ENCODE measurements around the gene EN1. TPM values are rescaled to one million over a fixed set of nuclear protein-coding genes. Genes with fewer than 3 reads are reported as not detected.
A peak's percentile ranks its signal among the peaks of the same experiment; 100 is the strongest.

The EN1 gene
- total RNA-seq, 2 donors from 2014 or later, result not detected

DNA sequence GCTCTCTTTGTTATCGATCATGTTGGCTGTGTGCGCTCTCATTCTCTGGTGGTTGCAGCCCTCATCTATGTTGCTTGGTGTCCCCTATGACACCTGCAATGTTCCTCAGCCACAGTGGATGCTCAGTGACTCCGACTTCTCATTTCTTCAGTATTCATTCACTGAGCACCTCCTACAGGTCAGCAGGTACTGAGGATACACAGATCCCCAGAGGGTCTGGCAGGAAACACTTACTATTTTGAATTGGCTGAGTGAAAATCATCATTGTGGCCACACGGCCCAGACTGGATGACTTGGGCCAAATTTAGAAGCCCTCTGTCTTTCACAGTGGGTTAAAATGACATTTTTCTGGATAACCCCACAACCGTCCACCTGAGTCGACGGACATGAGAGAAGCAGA lies 32.1 kb downstream of the EN1 start:
- DNase-seq, result no peak
- no peaks in the 10 kb centered on the region for H3K4me1 Mint-ChIP-seq (ENCODE audit: low read depth)
- ATAC-seq (replicated peaks in 1 of 2), result no peak
- H3K27me3 Mint-ChIP-seq (ENCODE audit: low read depth), result peaks cover 68% of the 10 kb centered on the region
- no peaks in the 10 kb centered on the region for H3K36me3 Mint-ChIP-seq (ENCODE audit: insufficient read depth in 2 of 2)
- no peaks in the 10 kb centered on the region for H3K9me3 Mint-ChIP-seq
- no peak overlapping the region for H3K27ac Mint-ChIP-seq
- H3K4me3 Mint-ChIP-seq, result no peak overlapping the region

DNA sequence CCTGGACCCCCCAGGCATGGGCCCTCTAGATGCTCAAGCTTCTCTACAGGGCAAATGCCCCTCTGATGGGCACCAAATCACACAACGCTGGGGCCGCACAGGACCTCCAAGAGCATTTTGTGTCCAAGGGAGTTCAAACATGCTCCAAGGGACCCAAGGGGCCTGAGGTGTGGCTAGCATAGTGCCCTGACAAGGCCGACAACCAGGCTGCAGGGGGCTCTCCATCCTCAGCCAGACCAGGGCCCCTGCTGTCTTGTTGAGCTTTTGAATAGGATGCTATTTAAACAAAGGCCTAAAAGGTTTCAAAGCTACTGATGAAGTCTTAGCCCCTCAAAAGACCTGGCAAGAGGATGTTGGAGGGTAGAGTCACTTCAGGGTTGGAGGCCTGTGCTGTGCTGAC lies 33.1 kb downstream of the EN1 start:
- H3K27ac Mint-ChIP-seq, result no peak overlapping the region
- peaks cover 4% of the 10 kb centered on the region for H3K4me1 Mint-ChIP-seq (ENCODE audit: low read depth)
- H3K27me3 Mint-ChIP-seq (ENCODE audit: low read depth), result peaks cover 68% of the 10 kb centered on the region
- H3K36me3 Mint-ChIP-seq (ENCODE audit: insufficient read depth in 2 of 2), result no peaks in the 10 kb centered on the region
- ATAC-seq (replicated peaks in 1 of 2), result no peak
- DNase-seq, result no peak
- H3K9me3 Mint-ChIP-seq, result no peaks in the 10 kb centered on the region
- H3K4me3 Mint-ChIP-seq, result no peak overlapping the region

DNA sequence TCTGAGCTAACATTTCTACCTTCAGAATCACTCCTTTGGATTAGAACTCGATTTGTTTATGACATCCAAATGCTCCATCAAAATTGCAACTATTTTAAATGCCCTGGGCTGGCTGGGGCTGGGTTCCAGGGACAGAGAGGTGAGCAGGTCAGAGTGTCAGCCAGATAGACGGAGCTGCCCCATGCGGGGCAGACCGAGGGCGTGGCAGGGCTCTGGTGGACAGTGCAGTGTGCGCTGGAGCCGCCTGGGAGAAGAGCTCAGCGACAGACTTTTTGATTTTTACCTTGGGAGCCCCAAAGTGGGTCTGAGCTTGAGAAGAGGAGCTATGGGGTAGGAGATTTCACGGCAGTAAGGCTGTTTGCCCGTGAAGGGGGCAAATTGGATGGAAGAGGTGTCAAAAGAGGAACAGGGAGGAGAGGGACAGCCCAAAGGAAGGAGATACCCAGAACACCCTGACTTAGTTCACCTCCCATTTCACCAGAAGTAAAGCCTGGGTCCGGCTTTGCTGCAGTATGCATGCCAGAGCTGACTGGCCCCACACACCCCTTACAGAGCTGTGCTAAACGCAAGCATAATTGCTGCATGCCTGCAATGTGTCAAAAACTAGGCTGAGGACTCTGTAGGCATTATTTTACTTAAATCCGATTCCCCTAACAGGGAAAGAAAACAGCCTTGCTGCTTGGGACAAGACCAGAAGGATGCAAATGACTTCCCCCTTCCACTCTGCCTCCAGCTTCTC lies 33.7 kb downstream of the EN1 start:
- no peak for DNase-seq
- no peak for ATAC-seq (replicated peaks in 1 of 2)
- H3K27ac Mint-ChIP-seq, result no peak overlapping the region
- no peaks in the 10 kb centered on the region for H3K36me3 Mint-ChIP-seq (ENCODE audit: insufficient read depth in 2 of 2)
- no peaks in the 10 kb centered on the region for H3K9me3 Mint-ChIP-seq
- no peak overlapping the region for H3K4me3 Mint-ChIP-seq
- peaks cover 4% of the 10 kb centered on the region for H3K4me1 Mint-ChIP-seq (ENCODE audit: low read depth)
- H3K27me3 Mint-ChIP-seq (ENCODE audit: low read depth), result peaks cover 65% of the 10 kb centered on the region

DNA sequence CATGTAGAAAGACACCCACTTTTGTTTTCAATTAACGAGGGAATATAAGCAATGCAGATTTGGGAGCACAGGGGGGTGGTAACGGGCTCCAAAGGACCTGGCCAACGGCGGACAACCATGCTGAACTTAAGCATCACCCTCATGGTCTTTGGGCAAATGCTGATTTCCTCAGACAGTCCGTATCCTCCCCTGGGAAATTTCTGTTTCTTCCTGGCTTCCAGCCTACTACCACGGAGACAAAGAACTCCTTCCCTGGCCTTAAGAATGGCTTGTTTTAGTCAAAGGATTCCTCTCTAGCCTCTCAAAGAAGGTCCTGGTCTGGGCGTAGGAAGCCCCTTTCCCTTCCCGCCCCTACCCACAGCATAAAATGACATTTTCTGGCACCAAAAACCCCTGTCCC lies 34.3 kb downstream of the EN1 start:
- Mint-ChIP-seq H3K9me3 (no peaks in the 10 kb centered on the region), H3K27me3 (ENCODE audit: low read depth) (peaks cover 65% of the 10 kb centered on the region), H3K4me3 (no peak overlapping the region)

DNA sequence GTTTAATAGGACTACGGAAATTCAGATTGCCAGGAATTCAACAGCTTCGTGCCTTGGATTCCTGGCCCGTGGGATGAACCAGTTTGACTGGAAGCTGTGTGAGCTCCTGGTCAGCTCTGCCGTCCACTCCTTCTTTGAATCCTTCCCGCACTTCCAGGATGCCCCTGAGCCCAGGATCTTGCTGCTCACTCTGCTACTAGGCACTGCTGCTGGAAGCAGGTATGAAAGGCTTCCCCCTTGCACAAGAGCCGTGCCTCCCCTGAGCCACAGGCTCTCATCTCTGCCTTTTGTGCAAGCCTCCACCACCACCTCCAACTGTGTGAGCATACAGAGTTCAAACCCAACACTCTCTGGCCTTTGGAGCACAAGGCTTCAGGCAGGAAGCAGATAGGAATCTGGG lies 34.9 kb downstream of the EN1 start:
- no peaks in the 10 kb centered on the region for H3K9me3 Mint-ChIP-seq
- no peak overlapping the region for H3K27ac Mint-ChIP-seq
- H3K27me3 Mint-ChIP-seq (ENCODE audit: low read depth), result peaks cover 69% of the 10 kb centered on the region
- H3K36me3 Mint-ChIP-seq (ENCODE audit: insufficient read depth in 2 of 2), result no peaks in the 10 kb centered on the region
- H3K4me1 Mint-ChIP-seq (ENCODE audit: low read depth), result peaks cover 4% of the 10 kb centered on the region
- H3K4me3 Mint-ChIP-seq, result no peak overlapping the region
- no peak for DNase-seq
- no peak for ATAC-seq (replicated peaks in 1 of 2)

More for the DNA sequence above, 34.3 kb downstream of the EN1 start:
- DNase-seq (no peak), ATAC-seq (replicated peaks in 1 of 2) (no peak)
- Mint-ChIP-seq H3K36me3 (ENCODE audit: insufficient read depth in 2 of 2) (no peaks in the 10 kb centered on the region), H3K4me1 (ENCODE audit: low read depth) (peaks cover 4% of the 10 kb centered on the region), H3K27ac (no peak overlapping the region)

DNA sequence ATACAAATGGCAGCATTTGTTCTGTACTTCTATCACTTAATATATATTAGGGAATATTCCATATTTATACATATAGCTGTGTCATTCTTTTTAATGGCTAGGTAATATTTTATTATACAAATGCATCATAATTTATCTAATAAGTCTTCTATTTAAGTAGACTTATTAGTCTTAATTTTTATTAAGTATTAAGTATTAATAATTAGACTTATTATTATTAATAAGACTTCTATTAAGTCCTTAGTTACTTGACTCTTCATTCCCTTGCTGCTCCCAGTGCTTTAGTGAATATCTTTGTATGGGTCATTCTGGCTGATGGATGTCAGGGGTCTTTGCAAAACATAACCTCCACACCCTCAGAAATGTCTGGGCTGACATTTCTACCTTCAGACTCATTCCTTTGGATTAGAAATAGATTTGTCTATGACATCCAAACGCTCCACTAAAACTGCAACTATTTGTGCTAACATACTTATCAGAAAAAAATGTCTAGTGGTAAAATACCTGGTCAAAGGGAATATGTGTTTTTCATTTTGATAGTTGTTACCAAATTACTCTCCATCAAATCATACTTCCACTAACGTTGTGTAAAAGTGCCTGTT lies 35.8 kb downstream of the EN1 start:
- no peak for ATAC-seq (replicated peaks in 1 of 2)
- Mint-ChIP-seq H3K36me3 (ENCODE audit: insufficient read depth in 2 of 2) (no peaks in the 10 kb centered on the region), H3K4me1 (ENCODE audit: low read depth) (peaks cover 4% of the 10 kb centered on the region), H3K27me3 (ENCODE audit: low read depth) (peaks cover 69% of the 10 kb centered on the region), H3K4me3 (no peak overlapping the region), H3K9me3 (no peaks in the 10 kb centered on the region), H3K27ac (no peak overlapping the region)
- no peak for DNase-seq

DNA sequence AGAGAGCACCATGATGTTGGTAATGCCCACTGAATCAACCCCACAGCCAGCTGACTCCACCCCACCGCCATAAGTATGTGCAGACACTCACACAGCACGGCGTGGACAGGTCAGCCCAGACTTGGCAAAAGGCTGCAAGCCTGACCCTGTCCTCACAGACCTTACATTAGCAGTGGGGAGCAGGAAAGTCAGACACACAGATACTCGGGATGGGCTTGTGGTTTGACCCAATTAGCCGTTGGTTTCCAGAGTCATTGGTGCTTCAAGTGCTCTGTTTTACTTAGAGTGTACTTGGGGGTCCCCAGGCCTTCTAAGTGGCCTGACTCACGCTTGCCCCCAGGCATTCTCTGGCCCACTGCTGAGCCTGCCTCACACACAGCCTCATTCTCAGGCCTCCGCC lies 36.7 kb downstream of the EN1 start:
- Mint-ChIP-seq H3K27me3 (ENCODE audit: low read depth) (peaks cover 67% of the 10 kb centered on the region), H3K4me1 (ENCODE audit: low read depth) (peaks cover 4% of the 10 kb centered on the region), H3K36me3 (ENCODE audit: insufficient read depth in 2 of 2) (no peaks in the 10 kb centered on the region), H3K27ac (no peak overlapping the region), H3K9me3 (no peaks in the 10 kb centered on the region), H3K4me3 (no peak overlapping the region)
- DNase-seq, result no peak
- ATAC-seq (replicated peaks in 1 of 2), result no peak

DNA sequence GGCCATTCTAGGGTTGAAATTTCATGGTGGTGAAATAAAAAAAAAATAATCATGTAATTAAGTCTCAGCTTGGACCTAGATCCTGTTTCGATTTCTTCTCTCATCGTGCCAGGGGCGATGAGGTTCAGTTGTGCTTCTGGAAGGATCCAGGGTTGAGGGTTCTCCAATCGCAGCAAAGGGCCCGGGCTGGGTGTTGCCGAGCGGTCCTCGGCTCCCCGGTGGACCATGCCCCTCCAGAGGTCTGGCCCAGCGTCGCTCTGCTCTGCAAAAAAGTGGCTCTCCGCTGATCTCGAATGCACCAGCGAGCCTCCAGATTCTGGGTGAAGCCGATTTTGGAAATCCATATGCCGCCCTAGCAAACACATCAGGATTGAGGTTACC lies 39.0 kb downstream of the EN1 start:
- Mint-ChIP-seq H3K27me3 (ENCODE audit: low read depth) (peaks cover 74% of the 10 kb centered on the region), H3K4me1 (ENCODE audit: low read depth) (peaks cover 4% of the 10 kb centered on the region), H3K9me3 (no peaks in the 10 kb centered on the region), H3K36me3 (ENCODE audit: insufficient read depth in 2 of 2) (no peaks in the 10 kb centered on the region), H3K27ac (no peak overlapping the region), H3K4me3 (peak overlapping the region; percentile 39 to 59)
- no peak for ATAC-seq (replicated peaks in 1 of 2)
- no peak for DNase-seq

DNA sequence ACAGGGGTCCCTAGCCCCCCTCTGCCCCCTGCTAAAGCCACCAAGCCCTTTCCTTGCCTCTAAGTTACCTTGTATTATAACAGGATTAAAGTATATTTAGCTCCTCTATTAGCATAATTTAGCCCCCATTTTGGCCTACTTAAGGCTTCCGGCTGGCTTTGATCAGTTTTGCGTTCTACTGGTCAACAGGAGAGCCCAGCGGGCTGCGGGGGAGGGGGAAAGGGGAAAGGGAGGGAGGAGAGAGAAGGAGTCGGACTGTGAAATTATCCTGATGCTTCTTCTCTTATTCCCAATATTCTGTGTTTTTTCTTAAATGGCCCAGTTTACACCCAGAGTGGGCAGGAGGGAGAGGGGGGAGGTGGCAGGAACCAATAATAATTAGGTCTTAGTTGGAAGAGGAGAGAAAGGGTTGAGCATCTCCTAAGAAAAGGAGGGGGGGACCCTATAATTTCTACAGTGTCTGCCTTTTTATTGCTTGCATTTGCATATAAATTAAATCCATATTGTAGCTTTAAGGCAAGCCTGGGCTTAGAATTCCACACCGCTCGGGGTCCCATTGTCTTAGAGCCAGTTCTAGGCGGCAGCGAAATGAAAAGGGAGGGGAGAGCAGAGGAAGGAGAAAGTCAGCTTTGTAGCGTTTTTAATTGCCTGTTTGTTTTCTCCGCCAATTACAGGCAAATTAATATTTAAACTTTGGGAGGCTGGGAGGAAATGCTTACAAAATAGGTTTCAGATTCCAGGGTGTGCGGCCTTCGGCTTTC lies 39.6 kb downstream of the EN1 start:
- H3K9me3 Mint-ChIP-seq, result no peaks in the 10 kb centered on the region
- H3K27ac Mint-ChIP-seq, result no peak overlapping the region
- H3K4me3 Mint-ChIP-seq, result peak overlapping the region; percentile 39 to 59
- peaks cover 4% of the 10 kb centered on the region for H3K4me1 Mint-ChIP-seq (ENCODE audit: low read depth)
- peaks cover 76% of the 10 kb centered on the region for H3K27me3 Mint-ChIP-seq (ENCODE audit: low read depth)
- ATAC-seq (replicated peaks in 1 of 2) (no peak), DNase-seq (no peak)
- H3K36me3 Mint-ChIP-seq (ENCODE audit: insufficient read depth in 2 of 2), result no peaks in the 10 kb centered on the region

DNA sequence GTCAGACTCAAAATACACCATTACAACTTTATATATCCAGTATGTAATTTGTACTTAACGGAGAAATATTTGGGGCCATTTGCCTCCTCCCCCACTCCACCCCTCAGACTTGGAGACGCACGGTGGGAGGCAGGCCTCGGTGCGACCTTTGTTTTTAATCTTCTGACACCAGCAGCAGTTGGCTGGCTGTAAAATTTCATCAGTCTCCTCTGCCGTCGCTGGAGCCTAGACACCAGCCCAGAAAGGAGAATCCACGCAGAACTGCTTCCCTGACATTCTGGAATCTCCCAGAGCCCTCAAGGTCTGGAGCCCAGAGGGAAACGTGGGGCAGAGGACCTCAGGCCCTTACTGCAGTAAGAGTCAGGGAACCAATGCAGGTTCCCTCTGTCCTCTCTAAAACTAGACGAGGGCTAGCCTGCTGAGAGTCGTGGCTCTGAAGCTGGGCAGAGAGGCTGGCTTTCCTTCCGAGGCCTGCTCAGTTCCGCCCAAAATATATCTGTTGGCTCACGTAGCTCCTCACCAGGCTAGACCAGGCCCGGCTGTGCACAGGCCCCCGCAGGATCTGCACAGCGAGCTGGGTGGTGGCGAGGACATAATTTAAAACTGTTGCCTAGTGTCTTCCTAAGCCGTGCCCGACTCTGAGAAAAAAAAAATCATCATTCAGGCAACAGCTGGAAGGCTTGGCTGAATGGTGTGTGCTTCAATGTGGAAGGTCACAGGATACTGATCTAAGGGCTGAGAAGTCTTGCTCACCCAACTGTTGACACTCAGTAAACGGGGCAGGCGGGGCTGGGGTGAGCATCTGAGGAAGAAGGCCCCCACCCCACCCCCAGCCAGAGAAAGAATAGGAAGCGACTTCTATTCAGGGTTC lies 40.4 kb downstream of the EN1 start:
- no peak overlapping the region for H3K4me3 Mint-ChIP-seq
- peaks cover 76% of the 10 kb centered on the region for H3K27me3 Mint-ChIP-seq (ENCODE audit: low read depth)
- no peak overlapping the region for H3K27ac Mint-ChIP-seq
- no peak for ATAC-seq (replicated peaks in 1 of 2)
- H3K4me1 Mint-ChIP-seq (ENCODE audit: low read depth), result peaks cover 4% of the 10 kb centered on the region
- DNase-seq, result no peak
- H3K36me3 Mint-ChIP-seq (ENCODE audit: insufficient read depth in 2 of 2), result no peaks in the 10 kb centered on the region
- H3K9me3 Mint-ChIP-seq, result no peaks in the 10 kb centered on the region

DNA sequence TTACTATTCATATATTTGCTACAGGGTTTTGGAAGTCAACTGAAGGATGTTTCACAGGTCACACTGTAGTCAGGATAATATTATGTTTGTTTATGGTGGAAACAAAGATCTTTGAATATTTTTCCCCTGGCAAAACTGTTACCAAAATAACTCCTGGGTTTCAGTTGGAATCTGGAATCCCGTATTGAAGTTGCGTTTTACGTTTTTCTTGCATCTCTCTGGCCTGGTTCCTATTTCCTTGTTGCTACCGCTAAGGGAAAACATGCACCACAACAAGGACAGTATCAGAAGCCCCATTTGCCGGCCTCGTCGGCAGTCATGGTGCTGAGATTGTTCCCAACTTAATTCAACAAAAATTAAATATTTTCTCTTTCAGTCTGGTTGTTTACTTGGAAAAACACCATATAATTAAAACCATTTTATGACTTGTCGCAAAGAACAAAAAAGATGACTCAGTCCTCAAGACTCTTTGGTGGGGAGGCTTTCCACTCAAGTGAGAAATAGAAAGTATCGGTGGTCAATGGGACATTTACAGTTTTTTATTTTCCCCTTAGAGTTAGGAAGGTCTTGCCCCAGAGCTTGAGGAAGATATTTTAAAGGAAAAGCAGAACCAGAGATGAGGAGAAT lies 42.3 kb downstream of the EN1 start:
- H3K4me1 Mint-ChIP-seq (ENCODE audit: low read depth), result peaks cover 4% of the 10 kb centered on the region
- H3K9me3 Mint-ChIP-seq, result no peaks in the 10 kb centered on the region
- H3K4me3 Mint-ChIP-seq, result no peak overlapping the region
- no peak overlapping the region for H3K27ac Mint-ChIP-seq
- no peaks in the 10 kb centered on the region for H3K36me3 Mint-ChIP-seq (ENCODE audit: insufficient read depth in 2 of 2)
- no peak for ATAC-seq (replicated peaks in 1 of 2)
- DNase-seq, result no peak
- peaks cover 77% of the 10 kb centered on the region for H3K27me3 Mint-ChIP-seq (ENCODE audit: low read depth)

DNA sequence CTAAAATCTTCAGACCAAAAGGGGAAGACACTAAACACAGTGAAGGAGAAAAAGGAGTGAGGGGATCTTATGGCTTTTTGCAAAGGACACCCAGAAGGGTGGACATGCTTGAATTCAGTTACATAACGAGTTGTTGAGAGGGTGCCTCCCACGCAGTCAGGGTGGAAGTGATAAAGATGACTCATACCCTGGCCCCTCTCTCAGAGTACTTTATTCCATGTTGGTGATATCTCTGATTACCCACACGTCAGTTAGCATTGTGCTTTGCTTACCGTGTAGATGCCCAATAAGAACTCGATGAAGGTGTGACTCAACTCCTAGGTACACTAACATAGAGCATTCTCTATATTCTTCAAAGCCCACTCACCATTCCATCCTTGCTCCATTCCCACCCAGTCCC lies 44.4 kb downstream of the EN1 start:
- Mint-ChIP-seq H3K4me1 (ENCODE audit: low read depth) (no peaks in the 10 kb centered on the region), H3K4me3 (no peak overlapping the region)

More for the DNA sequence above, 44.4 kb downstream of the EN1 start:
- no peak for ATAC-seq (replicated peaks in 1 of 2)
- no peak for DNase-seq
- Mint-ChIP-seq H3K9me3 (no peaks in the 10 kb centered on the region), H3K27ac (no peak overlapping the region), H3K27me3 (ENCODE audit: low read depth) (peaks cover 72% of the 10 kb centered on the region), H3K36me3 (ENCODE audit: insufficient read depth in 2 of 2) (no peaks in the 10 kb centered on the region)

Measured in activated T-cell treated with anti-CD3 and anti-CD28 coated beads, Interleukin-2, amount 50 U/mL, for 72 hours (primary cell).